CD4-positive, alpha-beta T cell treated with Interferon alpha-2 for 1 hour (primary cell): Measurements from ENCODE around the gene SLC26A5.
"Not testable (repeated sequence)": the region's sequence is repeated elsewhere in the genome, so short reads cannot be mapped to it uniquely, and the experiment has no call there.

Source experiments
- DNase-seq, 2 donors: peaks; one replicate each; pipeline ENCODE4 v3.0.0-alpha.2; 2020 to 2022

Gene SLC26A5

GRCh38 chr7:103446049-103446520, at the start of gene SLC26A5:
Gene SLC26A5, minus strand, starts transcription at chr7:103446207. Its CDS starts 24,693 bp downstream, at chr7:103421514.
- no peak for DNase-seq

- no peak for DNase-seq
Observed at GRCh38 chr7:103487419-103487818, 41.4 kb upstream of the SLC26A5 start.

- DNase-seq, result not testable (repeated sequence)
Observed at GRCh38 chr7:103486873-103487272, 40.9 kb upstream of the SLC26A5 start.

GRCh38 chr7:103480771-103481170, 34.8 kb upstream of the SLC26A5 start:
- DNase-seq, result no peak

GRCh38 chr7:103474956-103475355, 28.9 kb upstream of the SLC26A5 start:
- no peak for DNase-seq

GRCh38 chr7:103469095-103469948, 23.3 kb upstream of the SLC26A5 start:
- DNase-seq, result no peak

- DNase-seq, result no peak
Observed at GRCh38 chr7:103466814-103467213, 20.8 kb upstream of the SLC26A5 start.

GRCh38 chr7:103462358-103462757, 16.4 kb upstream of the SLC26A5 start:
- DNase-seq, result no peak

- DNase-seq, result peak in 1 of 2 donors; percentile 12
Observed at GRCh38 chr7:103447073-103447960, 1.3 kb upstream of the SLC26A5 start.

- no peak for DNase-seq
Observed at GRCh38 chr7:103445228-103446048, 569 bp downstream of the SLC26A5 start.

GRCh38 chr7:103439661-103440060, 6.3 kb downstream of the SLC26A5 start:
- no peak for DNase-seq

GRCh38 chr7:103437623-103438022, 8.4 kb downstream of the SLC26A5 start:
- no peak for DNase-seq

- no peak for DNase-seq
Observed at GRCh38 chr7:103432712-103433111, 13.3 kb downstream of the SLC26A5 start.

GRCh38 chr7:103425177-103425576, 20.8 kb downstream of the SLC26A5 start:
- DNase-seq, result no peak

- DNase-seq, result no peak
Observed at GRCh38 chr7:103423467-103424179, 22.4 kb downstream of the SLC26A5 start.

- no peak for DNase-seq
Observed at GRCh38 chr7:103420857-103421384, 25.1 kb downstream of the SLC26A5 start.

GRCh38 chr7:103418241-103418640, 27.8 kb downstream of the SLC26A5 start:
- no peak for DNase-seq

- DNase-seq, result no peak
Observed at GRCh38 chr7:103413407-103413806, 32.6 kb downstream of the SLC26A5 start.

- no peak for DNase-seq
Observed at GRCh38 chr7:103412151-103412550, 33.9 kb downstream of the SLC26A5 start.

- not testable (repeated sequence) for DNase-seq
Observed at GRCh38 chr7:103405789-103406613, 40.0 kb downstream of the SLC26A5 start.

GRCh38 chr7:103399687-103400086, 46.3 kb downstream of the SLC26A5 start:
- DNase-seq, result not testable (repeated sequence)
